Measurements from ENCODE around the gene RHOU.

RHOU gene

GRCh38 chr1:228785366-228786330 lies 50.4 kb downstream of the RHOU start:
- DNase-seq (ENCODE audit: low read depth) = no peak

DNA sequence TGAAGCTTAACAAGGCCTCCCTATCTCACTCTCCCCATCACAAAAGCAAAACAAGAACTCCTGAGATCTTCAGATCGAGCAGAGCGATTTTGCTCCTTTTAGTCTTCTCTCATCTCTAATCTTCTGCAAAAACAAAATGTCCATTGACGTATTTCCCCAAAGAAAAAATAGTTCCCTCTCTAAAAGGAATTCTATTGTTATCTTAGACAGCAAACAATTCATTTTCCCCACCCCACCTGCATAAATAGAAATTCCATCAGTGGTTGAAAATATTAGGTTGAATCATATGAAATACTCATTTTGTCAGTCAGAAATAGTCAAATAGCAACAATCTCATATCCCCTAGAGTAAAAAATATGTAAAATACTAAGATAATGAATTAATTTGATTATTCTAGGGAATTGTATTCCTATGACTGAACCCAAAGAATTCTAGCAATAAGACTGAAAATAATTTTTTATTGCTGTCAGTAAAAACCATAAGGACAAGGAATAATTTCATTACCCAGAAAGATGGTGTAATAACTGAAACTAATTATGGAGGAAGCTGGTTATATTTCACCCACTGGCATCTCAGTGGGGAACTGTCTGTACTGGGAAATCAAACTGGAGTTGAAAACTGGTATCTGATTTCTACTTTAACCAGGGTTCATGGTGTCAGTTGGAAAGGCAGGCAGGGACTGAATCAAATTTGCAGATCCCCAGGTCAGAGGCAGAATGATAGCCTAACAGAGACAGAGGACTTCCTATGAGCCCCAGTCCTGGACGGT lies 51.3 kb downstream of the RHOU start:
- no peak for DNase-seq (ENCODE audit: low read depth)

DNA sequence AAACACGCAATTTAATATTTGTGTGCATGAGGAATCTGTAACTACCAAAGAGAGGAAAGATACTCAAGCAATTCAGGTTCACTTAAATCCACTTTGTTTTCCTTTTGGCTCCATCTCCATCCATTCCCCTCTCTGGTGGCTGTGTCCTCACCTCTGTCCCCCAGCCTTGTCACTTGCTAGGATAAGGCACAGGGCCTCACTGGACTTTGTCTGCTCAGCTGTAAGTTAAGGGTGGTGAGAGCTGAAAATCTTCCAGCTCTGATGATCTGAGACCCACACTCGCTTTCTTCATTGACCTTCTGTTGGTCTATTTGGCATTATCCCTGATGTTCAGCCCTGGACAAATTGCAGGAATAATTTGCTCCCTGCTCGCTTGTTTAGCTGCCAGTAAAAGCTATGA lies 56.5 kb downstream of the RHOU start:
- no peak for DNase-seq (ENCODE audit: low read depth)

DNA sequence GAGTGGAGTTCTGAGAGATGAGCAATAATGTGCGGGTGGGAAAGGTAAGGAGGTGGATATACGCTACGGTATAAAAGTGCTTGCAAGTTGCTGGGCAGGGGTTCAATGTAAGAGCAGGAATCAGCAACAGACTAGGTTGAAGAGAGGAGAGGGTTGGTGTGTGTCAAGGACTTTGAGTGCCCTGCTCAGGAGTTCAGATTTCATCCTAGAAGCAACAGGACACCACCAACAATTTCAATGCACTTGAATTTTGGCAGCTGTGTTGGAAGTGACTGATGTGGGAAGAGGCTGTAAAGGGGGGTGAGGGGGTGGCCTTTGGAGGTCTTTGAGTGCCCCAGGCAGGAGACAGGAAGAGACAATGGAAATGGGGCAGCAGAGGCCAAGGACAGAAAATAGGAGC lies 57.3 kb downstream of the RHOU start:
- no peak for DNase-seq (ENCODE audit: low read depth)

- DNase-seq (ENCODE audit: low read depth) = no peak
Observed at GRCh38 chr1:228793032-228793431, 57.8 kb downstream of the RHOU start.

GRCh38 chr1:228794173-228794572 lies 58.9 kb downstream of the RHOU start:
- DNase-seq (ENCODE audit: low read depth) = no peak

DNA sequence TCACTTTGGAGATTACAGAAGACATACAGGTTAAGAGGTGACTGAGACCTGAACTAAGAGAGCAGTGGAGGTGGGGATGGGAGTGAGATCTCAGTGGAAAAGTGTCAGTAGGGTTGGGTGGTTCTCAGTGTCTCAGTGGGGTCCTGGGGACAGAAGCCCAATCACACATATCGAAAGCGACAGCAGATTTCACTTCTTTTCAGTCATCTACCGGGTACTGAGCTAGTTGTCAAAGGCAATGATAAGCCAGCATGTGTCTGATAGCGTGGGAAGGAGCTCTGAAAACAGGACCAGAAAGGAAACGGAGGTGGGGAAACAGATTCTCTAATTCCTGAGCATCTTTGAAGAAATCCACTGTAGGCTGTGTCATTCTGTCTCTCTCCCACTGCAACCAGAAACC lies 59.5 kb downstream of the RHOU start:
- DNase-seq (ENCODE audit: low read depth) = no peak

DNA sequence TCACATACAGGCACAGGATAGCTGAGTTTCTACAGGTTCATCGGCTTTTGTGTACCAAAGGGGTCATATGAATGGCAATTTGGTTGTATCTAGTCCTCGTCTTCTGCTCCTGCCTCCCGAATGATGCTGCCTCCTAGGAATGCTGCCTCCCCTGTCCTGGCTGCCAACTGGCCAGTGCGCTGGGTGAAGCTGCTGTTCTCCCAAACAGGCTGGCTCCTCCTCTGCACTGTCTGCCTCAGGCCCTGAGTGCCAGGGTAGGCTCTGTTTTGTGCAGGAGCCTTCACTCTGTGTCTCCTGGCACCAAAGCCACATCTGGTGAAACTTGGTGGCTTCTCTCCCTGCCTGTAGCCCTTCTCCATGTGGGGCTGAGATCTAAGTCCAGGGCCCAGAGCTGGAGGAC lies 60.3 kb downstream of the RHOU start:
- no peak for DNase-seq (ENCODE audit: low read depth)
